Astrocyte (in vitro differentiated cells and primary cell): ENCODE results near the gene MYO15B. TPM values are rescaled to one million over a fixed set of nuclear protein-coding genes. Genes with fewer than 3 reads are reported as not detected.

Experiments used
- DNase-seq: peaks from one replicate; pipeline ENCODE4 v3.0.0-alpha.2; 2010; ENCODE audit warnings: low read depth
- FAIRE-seq: peaks from 2 replicates; lab custom pipeline; 2011; peaks lifted over from hg19 to GRCh38; lab: Jason Lieb, UNC
- H2AFZ ChIP-seq: 2 replicates; pipeline ENCODE4 v1.6.0; 2012; ENCODE audit warnings: low read depth, low read length, inconsistent platforms
- H3K27ac ChIP-seq: 2 replicates; pipeline ENCODE4 v1.5.1; 2011; ENCODE audit warnings: low read depth, low read length, inconsistent platforms
- H3K27me3 ChIP-seq: 2 replicates; pipeline ENCODE4 v1.6.0; 2011; ENCODE audit warnings: low read length, inconsistent platforms; ENCODE audit not compliant: insufficient read depth
- H3K36me3 ChIP-seq: 2 replicates; pipeline ENCODE4 v1.5.1; 2011; ENCODE audit warnings: low read length, inconsistent platforms; ENCODE audit not compliant: insufficient read depth
- H3K4me1 ChIP-seq: 2 replicates; pipeline ENCODE4 v1.5.1; 2011; ENCODE audit warnings: low read length, inconsistent platforms; ENCODE audit not compliant: insufficient read depth
- H3K4me2 ChIP-seq: 2 replicates; pipeline ENCODE4 v1.6.0; 2012; ENCODE audit warnings: low read length, inconsistent platforms
- H3K4me3 ChIP-seq: 2 replicates; pipeline ENCODE4 v1.5.1; 2011; ENCODE audit warnings: low read depth, mild to moderate bottlenecking, low read length, inconsistent platforms; ENCODE audit not compliant: insufficient read depth
- H3K79me2 ChIP-seq: 2 replicates; pipeline ENCODE4 v1.6.0; 2012; ENCODE audit warnings: mild to moderate bottlenecking, low read length, inconsistent platforms; ENCODE audit not compliant: insufficient read depth
- H3K9ac ChIP-seq: 2 replicates; pipeline ENCODE4 v1.6.0; 2012; ENCODE audit warnings: mild to moderate bottlenecking, low read length, inconsistent platforms
- H3K9me3 ChIP-seq: 2 replicates; pipeline ENCODE4 v1.5.1; 2012; ENCODE audit warnings: low read depth, mild to moderate bottlenecking, low read length, inconsistent platforms; ENCODE audit not compliant: insufficient read depth
- H4K20me1 ChIP-seq: 2 replicates; pipeline ENCODE4 v1.6.0; 2012; ENCODE audit warnings: low read length, inconsistent platforms; ENCODE audit not compliant: insufficient read depth
- H3K27ac Mint-ChIP-seq: one replicate; pipeline ENCODE4 v1.8.0; 2021; ENCODE audit warnings: mild to moderate bottlenecking, mixed read lengths; ENCODE audit not compliant: unreplicated experiment
- H3K27me3 Mint-ChIP-seq: one replicate; pipeline ENCODE4 v1.8.0; 2021; ENCODE audit warnings: low read depth, mixed read lengths; ENCODE audit not compliant: unreplicated experiment
- H3K36me3 Mint-ChIP-seq: one replicate; pipeline ENCODE4 v1.8.0; 2021; ENCODE audit warnings: low read depth, mixed read lengths; ENCODE audit not compliant: unreplicated experiment
- H3K4me1 Mint-ChIP-seq: one replicate; pipeline ENCODE4 v1.8.0; 2021; ENCODE audit warnings: low read depth, mixed read lengths; ENCODE audit not compliant: unreplicated experiment
- H3K4me3 Mint-ChIP-seq: one replicate; pipeline ENCODE4 v1.8.0; 2021; ENCODE audit warnings: mild to moderate bottlenecking, moderate library complexity, mixed read lengths; ENCODE audit not compliant: unreplicated experiment
- H3K9me3 Mint-ChIP-seq: one replicate; pipeline ENCODE4 v1.8.0; 2021; ENCODE audit warnings: mild to moderate bottlenecking, mixed read lengths; ENCODE audit not compliant: unreplicated experiment
- EZH2 ChIP-seq: IDR thresholded peaks from 2 replicates; pipeline ENCODE4 v1.6.1; 2012; ENCODE audit warnings: mild to moderate bottlenecking, low read length, inconsistent platforms; ENCODE audit not compliant: insufficient read depth
- total RNA-seq: library from RNA; stranded (reverse); gene quantifications from 2 replicates; pipeline ENCODE4 v1.2.1, GENCODE V29; 2021
- TF ChIP-seq, protein P1 (sequence below): IDR thresholded peaks from 2 replicates; pipeline ENCODE4 v1.5.1; 2011; ENCODE audit warnings: low read depth, mild to moderate bottlenecking, inconsistent platforms, low read length, moderate library complexity; ENCODE audit not compliant: insufficient read depth

Gene MYO15B
- total RNA-seq, 1 donor from 2014 or later = 3.5 TPM

- no peaks in the 10 kb centered on the region for H3K27me3 ChIP-seq
- H3K36me3 ChIP-seq = peaks cover 7% of the 10 kb centered on the region
- no peak overlapping the region for H3K4me3 Mint-ChIP-seq
- peaks cover 8% of the 10 kb centered on the region for H3K4me1 ChIP-seq
- no peaks in the 10 kb centered on the region for H3K79me2 ChIP-seq
- peaks cover 3% of the 10 kb centered on the region for H4K20me1 ChIP-seq
- FAIRE-seq (no peak), DNase-seq (no peak)
- no peak overlapping the region for H2AFZ ChIP-seq
- H3K4me2 ChIP-seq = no peak overlapping the region
- no peaks in the 10 kb centered on the region for H3K9me3 ChIP-seq
- no peak overlapping the region for H3K4me3 ChIP-seq
- no peak for TF ChIP-seq EZH2
- TF ChIP-seq, protein P1, sequence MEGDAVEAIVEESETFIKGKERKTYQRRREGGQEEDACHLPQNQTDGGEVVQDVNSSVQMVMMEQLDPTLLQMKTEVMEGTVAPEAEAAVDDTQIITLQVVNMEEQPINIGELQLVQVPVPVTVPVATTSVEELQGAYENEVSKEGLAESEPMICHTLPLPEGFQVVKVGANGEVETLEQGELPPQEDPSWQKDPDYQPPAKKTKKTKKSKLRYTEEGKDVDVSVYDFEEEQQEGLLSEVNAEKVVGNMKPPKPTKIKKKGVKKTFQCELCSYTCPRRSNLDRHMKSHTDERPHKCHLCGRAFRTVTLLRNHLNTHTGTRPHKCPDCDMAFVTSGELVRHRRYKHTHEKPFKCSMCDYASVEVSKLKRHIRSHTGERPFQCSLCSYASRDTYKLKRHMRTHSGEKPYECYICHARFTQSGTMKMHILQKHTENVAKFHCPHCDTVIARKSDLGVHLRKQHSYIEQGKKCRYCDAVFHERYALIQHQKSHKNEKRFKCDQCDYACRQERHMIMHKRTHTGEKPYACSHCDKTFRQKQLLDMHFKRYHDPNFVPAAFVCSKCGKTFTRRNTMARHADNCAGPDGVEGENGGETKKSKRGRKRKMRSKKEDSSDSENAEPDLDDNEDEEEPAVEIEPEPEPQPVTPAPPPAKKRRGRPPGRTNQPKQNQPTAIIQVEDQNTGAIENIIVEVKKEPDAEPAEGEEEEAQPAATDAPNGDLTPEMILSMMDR = no peak
- no peaks in the 10 kb centered on the region for H3K9me3 Mint-ChIP-seq
- peaks cover 16% of the 10 kb centered on the region for H3K36me3 Mint-ChIP-seq
- no peaks in the 10 kb centered on the region for H3K27me3 Mint-ChIP-seq
- H3K27ac Mint-ChIP-seq = peak overlapping the region; percentile 90
- no peak overlapping the region for H3K9ac ChIP-seq
- H3K4me1 Mint-ChIP-seq = peaks cover 12% of the 10 kb centered on the region
- no peak overlapping the region for H3K27ac ChIP-seq
Observed at GRCh38 chr17:75645889-75646637, 58.5 kb downstream of the MYO15B start.

- no peaks in the 10 kb centered on the region for H3K27me3 ChIP-seq
- H3K27ac ChIP-seq = no peak overlapping the region
- H3K4me1 ChIP-seq = peaks cover 8% of the 10 kb centered on the region
- no peak for FAIRE-seq
- H3K9ac ChIP-seq = no peak overlapping the region
- no peak overlapping the region for H3K27ac Mint-ChIP-seq
- no peaks in the 10 kb centered on the region for H3K27me3 Mint-ChIP-seq
- no peaks in the 10 kb centered on the region for H3K9me3 Mint-ChIP-seq
- peaks cover 12% of the 10 kb centered on the region for H3K4me1 Mint-ChIP-seq
- no peak for TF ChIP-seq EZH2
- TF ChIP-seq, protein P1 = no peak
- peaks cover 16% of the 10 kb centered on the region for H3K36me3 Mint-ChIP-seq
- H3K9me3 ChIP-seq = no peaks in the 10 kb centered on the region
- H3K4me2 ChIP-seq = no peak overlapping the region
- DNase-seq = no peak
- H4K20me1 ChIP-seq = peaks cover 3% of the 10 kb centered on the region
- no peak overlapping the region for H3K4me3 ChIP-seq
- no peak overlapping the region for H3K4me3 Mint-ChIP-seq
- H3K79me2 ChIP-seq = no peaks in the 10 kb centered on the region
- no peak overlapping the region for H2AFZ ChIP-seq
- H3K36me3 ChIP-seq = peaks cover 7% of the 10 kb centered on the region
Observed at GRCh38 chr17:75646638-75646992, 59.0 kb downstream of the MYO15B start.

- peaks cover 12% of the 10 kb centered on the region for H3K36me3 Mint-ChIP-seq
- no peak for TF ChIP-seq EZH2
- TF ChIP-seq, protein P1 = no peak
- H3K36me3 ChIP-seq = peaks cover 7% of the 10 kb centered on the region
- no peaks in the 10 kb centered on the region for H3K9me3 ChIP-seq
- no peak overlapping the region for H3K4me3 Mint-ChIP-seq
- H2AFZ ChIP-seq = no peak overlapping the region
- no peaks in the 10 kb centered on the region for H3K27me3 Mint-ChIP-seq
- H3K4me1 Mint-ChIP-seq = peaks cover 12% of the 10 kb centered on the region
- no peak overlapping the region for H3K9ac ChIP-seq
- no peak overlapping the region for H3K4me2 ChIP-seq
- DNase-seq = no peak
- no peaks in the 10 kb centered on the region for H3K79me2 ChIP-seq
- H3K4me3 ChIP-seq = no peak overlapping the region
- FAIRE-seq = no peak
- peaks cover 8% of the 10 kb centered on the region for H3K4me1 ChIP-seq
- no peak overlapping the region for H3K27ac Mint-ChIP-seq
- peaks cover 3% of the 10 kb centered on the region for H4K20me1 ChIP-seq
- H3K9me3 Mint-ChIP-seq = no peaks in the 10 kb centered on the region
- no peaks in the 10 kb centered on the region for H3K27me3 ChIP-seq
- H3K27ac ChIP-seq = no peak overlapping the region
Observed at GRCh38 chr17:75647061-75647460, 59.5 kb downstream of the MYO15B start.
